Heart left ventricle (tissue), 16 donors: Measurements from ENCODE around the gene TXN. TPM values are rescaled to one million over a fixed set of nuclear protein-coding genes. Genes with fewer than 3 reads are reported as not detected.
"Not testable (repeated sequence)": the region's sequence is repeated elsewhere in the genome, so short reads cannot be mapped to it uniquely, and the experiment has no call there.

ENCODE experiments used
- ATAC-seq, 4 donors: fragments of 200-7000 bp; cut with Tn5 transposase; one replicate each; pipeline ENCODE4 v1.9.1; 2020 to 2022; ENCODE audit warnings: moderate library complexity in 4 of 4, mild to moderate bottlenecking in 3 of 4, moderate number of reproducible peaks in 1 of 4
- DNase-seq, 5 donors: peaks; one replicate each; pipeline ENCODE4 v3.0.0-alpha.2; 2020
- H3K27ac ChIP-seq, 12 donors: fragments of 200-600 bp; sonication (generic) in 4 of 12; one replicate each; pipeline versions ENCODE4 v1.5.0 to v1.8.0; 2016 to 2022; ENCODE audit warnings: mild to moderate bottlenecking in 2 of 12
- H3K27me3 ChIP-seq, 9 donors: fragments of 200-600 bp; sonication (generic) in 2 of 9; one replicate each; pipeline versions ENCODE4 v1.5.1 to v1.8.0; 2016 to 2022; ENCODE audit warnings: mild to moderate bottlenecking in 3 of 9
- H3K36me3 ChIP-seq, 9 donors: fragments of 200-600 bp; sonication (generic) in 2 of 9; one replicate each; pipeline versions ENCODE4 v1.5.0 to v1.8.0; 2018 to 2022; ENCODE audit warnings: mild to moderate bottlenecking in 2 of 9
- H3K4me1 ChIP-seq, 12 donors: fragments of 200-600 bp; sonication (generic) in 4 of 12; one replicate each; pipeline versions ENCODE4 v1.5.0 to v1.8.0; 2016 to 2022; ENCODE audit warnings: mild to moderate bottlenecking in 3 of 12
- H3K4me3 ChIP-seq, 12 donors: fragments of 200-600 bp; sonication (generic) in 4 of 12; one replicate each; pipeline versions ENCODE4 v1.5.0 to v1.8.0; 2017 to 2022; ENCODE audit warnings: mild to moderate bottlenecking in 9 of 12, moderate library complexity in 4 of 12
- H3K9me3 ChIP-seq, 12 donors: fragments of 200-600 bp; sonication (generic) in 4 of 12; one replicate each; pipeline versions ENCODE4 v1.5.0 to v1.8.0; 2016 to 2022; ENCODE audit warnings: mild to moderate bottlenecking in 1 of 12
- CTCF ChIP-seq, 12 donors: fragments of 200-600 bp; sonication (generic) in 4 of 12; IDR thresholded peaks; one replicate each; pipeline versions ENCODE4 v1.5.0 to v1.8.0; 2018 to 2022; ENCODE audit warnings: antibody characterized with exemption in 12 of 12, mild to moderate bottlenecking in 5 of 12
- POLR2A ChIP-seq, 2 donors: fragments of 450-650 bp; IDR thresholded peaks; one replicate each; pipeline ENCODE4 v1.6.1; 2017; ENCODE audit warnings: antibody characterized with exemption in 2 of 2, mild to moderate bottlenecking in 2 of 2, moderate library complexity in 2 of 2
- WGBS, 4 donors: extraction: QIAGEN DNeasy Blood & Tissue Kit in 2 of 4; methylation state at CpG; one replicate each; pipeline versions ENCODE4 v1.1.5 to v1.1.7; 2013 to 2018; 5-methylcytosine and 5-hydroxymethylcytosine counted together
- intact Hi-C, 10 donors: fragments of 100-400 bp; cut with DNase I; formaldehyde crosslinking; loops; one replicate each; pipeline versions ENCODE4 v1.11.1 to v1.14.2; 2022
- polyA plus RNA-seq, 2 donors: library from polyadenylated mRNA; stranded (reverse); fragments of 200-250 nt; gene quantifications; one replicate each; pipeline ENCODE4 v1.2.3, GENCODE V29; 2013
- total RNA-seq, 9 donors: library from RNA; depleted of rRNA in 2 of 9; stranded (reverse); fragments of >200 nt in 2 of 9; fragmentation: NEBNext Ultra II Directional in 3 of 9; extraction: Animal tissue kit (Norgen Biotek cat#: 25700) in 3 of 9; gene quantifications; one replicate each; pipeline versions ENCODE4 v1.1.0 to v1.2.4, GENCODE V29; 2016 to 2023
- donor health status: ischemic (EF 13 %, LVEDD 7.1; RV severe dilation, severe dysfunction).
- donor health status: healthy with polysubstance abuse.
- donor health status: DM: no; HTN: yes; CAD: no.
- donor health status: DM: no; HTN: no; CAD: no.
- donor health status: ischemic (EF 25% LVEDD 6.9; RV normal size, moderate dysfunction).
- donor health status: ischemic (EF 25% LVEDD 5.7; RV mildly dilated, moderate dysfunction).
- donor health status: healthy.
- donor health status: DM: yes; HTN: yes; CAD: no.
- donor health status: ischemic (EF 35%, LVEDD 5.7; RV mildly dilated, moderate dysfunction).
- donor health status: nonischemic (EF 11% LVEDD 7.7; RV severe dilation, severe dysfunction).
- donor health status: DM: yes; HTN: yes; CAD: no.
- donor health status: PGD.
- donor health status: ischemic (EF 29% LVEDD 5.4; RV normal size, mild dysfunction).
- donor health status: nonischemic (EF 23%, LVEDD 6.1; RV moderate dilation, normal function).

TXN gene
- total and polyA plus RNA-seq, 11 donors: 48.6 to 173 (median 71.7) TPM

- no peak overlapping the region for H3K27ac ChIP-seq
- H3K4me1 ChIP-seq: no peaks in the 10 kb centered on the region
- DNase-seq (no peak), ATAC-seq (no peak)
- no peaks in the 10 kb centered on the region for H3K36me3 ChIP-seq
- no peak for TF ChIP-seq CTCF (IDR thresholded peaks at IDR 0.05)
- no peak for TF ChIP-seq POLR2A (IDR thresholded peaks at IDR 0.05)
- no peaks in the 10 kb centered on the region for H3K9me3 ChIP-seq
- no peak overlapping the region for H3K4me3 ChIP-seq
- intact Hi-C loops: no loop called here
- no peaks in the 10 kb centered on the region for H3K27me3 ChIP-seq
- WGBS, 4 donors: 52 to 70% (median 62%) methylated on average over 1 of the region's 1 CpG
Observed at GRCh38 chr9:110206389-110206788, 49.9 kb downstream of the TXN start.

- H3K9me3 ChIP-seq, ATAC-seq, H3K27ac ChIP-seq, intact Hi-C loops, H3K4me3 ChIP-seq, H3K4me1 ChIP-seq, H3K36me3 ChIP-seq, DNase-seq, H3K27me3 ChIP-seq: not testable (repeated sequence)
- 61 to 76% (median 70%) methylated on average over 5 of the region's 5 CpGs for WGBS, 4 donors
Observed at GRCh38 chr9:110205612-110206011, 50.7 kb downstream of the TXN start.

GRCh38 chr9:110202232-110202631 lies 54.1 kb downstream of the TXN start:
- peaks cover 0 to 3% (median 0%) of the 10 kb centered on the region in 12 donors for H3K4me1 ChIP-seq
- H3K36me3 ChIP-seq: no peaks in the 10 kb centered on the region
- H3K27me3 ChIP-seq: no peaks in the 10 kb centered on the region
- intact Hi-C loops: no loop called here
- no peak overlapping the region for H3K4me3 ChIP-seq
- WGBS, 4 donors: 77 to 82% (median 79%) methylated on average over 6 of the region's 6 CpGs
- DNase-seq (no peak), ATAC-seq (peak in 1 of 4 donors; percentile 33)
- TF ChIP-seq POLR2A (IDR thresholded peaks at IDR 0.05): no peak
- TF ChIP-seq CTCF (IDR thresholded peaks at IDR 0.05): no peak
- no peaks in the 10 kb centered on the region for H3K9me3 ChIP-seq
- no peak overlapping the region for H3K27ac ChIP-seq

- H3K27me3 ChIP-seq: no peaks in the 10 kb centered on the region
- whole genome bisulfite sequencing, 4 donors: 90 to 100% (median 93%) methylated on average over 2 of the region's 2 CpGs
- H3K4me1 ChIP-seq: peaks cover 0 to 3% (median 0%) of the 10 kb centered on the region in 12 donors
- ATAC-seq (no peak), DNase-seq (no peak)
- intact Hi-C loops: loop anchor here in 1 of 10 donors (10.0 kb wide), 1 partner anchor 505 kb away; no protein-coding TSS in a partner anchor
- H3K4me3 ChIP-seq: no peak overlapping the region
- TF ChIP-seq POLR2A (IDR thresholded peaks at IDR 0.05) (no peak), CTCF (IDR thresholded peaks at IDR 0.05) (no peak)
- no peak overlapping the region for H3K27ac ChIP-seq
- H3K9me3 ChIP-seq: no peaks in the 10 kb centered on the region
- H3K36me3 ChIP-seq: no peaks in the 10 kb centered on the region
Observed at GRCh38 chr9:110199643-110200042, 56.7 kb downstream of the TXN start.

GRCh38 chr9:110198357-110198756 lies 58.0 kb downstream of the TXN start:
- ATAC-seq (no peak), DNase-seq (no peak)
- no peak overlapping the region for H3K27ac ChIP-seq
- H3K9me3 ChIP-seq: no peaks in the 10 kb centered on the region
- intact Hi-C loops: loop anchor here in 1 of 10 donors (10.0 kb wide), 1 partner anchor 504 kb away; no protein-coding TSS in a partner anchor
- peaks cover 0 to 4% (median 0%) of the 10 kb centered on the region in 12 donors for H3K4me1 ChIP-seq
- TF ChIP-seq CTCF (IDR thresholded peaks at IDR 0.05): no peak
- TF ChIP-seq POLR2A (IDR thresholded peaks at IDR 0.05): no peak
- H3K27me3 ChIP-seq: no peaks in the 10 kb centered on the region
- H3K36me3 ChIP-seq: no peaks in the 10 kb centered on the region
- no peak overlapping the region for H3K4me3 ChIP-seq
- WGBS, 4 donors: 91 to 96% (median 94%) methylated on average over 12 of the region's 12 CpGs
